Loucy (cell line): ENCODE measurements around the gene HEPACAM.

ENCODE experiments used
- H2AFZ ChIP-seq: fragments of 200-600 bp; sonication (generic); 2 replicates; pipeline ENCODE4 v1.6.0; 2016; ENCODE audit warnings: antibody characterized with exemption, mild to moderate bottlenecking, low read length, moderate library complexity
- H3F3A ChIP-seq: fragments of 200-600 bp; 2 replicates; pipeline ENCODE4 v1.6.0; 2016; ENCODE audit warnings: antibody characterized with exemption, low read depth, mild to moderate bottlenecking
- H3K27me3 ChIP-seq: fragments of 200-600 bp; sonication (generic); 2 replicates; pipeline ENCODE4 v1.6.1; 2014; ENCODE audit warnings: low read length, mild to moderate bottlenecking; ENCODE audit not compliant: insufficient read depth, poor library complexity, severe bottlenecking
- H3K36me3 ChIP-seq: fragments of 200-600 bp; sonication (generic); 2 replicates; pipeline ENCODE4 v1.6.1; 2016; ENCODE audit warnings: low read length; ENCODE audit not compliant: insufficient read depth
- H3K4me1 ChIP-seq: fragments of 200-600 bp; sonication (generic); 2 replicates; pipeline ENCODE4 v1.5.1; 2014; ENCODE audit warnings: low read length, mild to moderate bottlenecking; ENCODE audit not compliant: insufficient read depth, poor library complexity, severe bottlenecking
- H3K4me2 ChIP-seq: fragments of 200-600 bp; sonication (generic); 2 replicates; pipeline ENCODE4 v1.6.0; 2014; ENCODE audit warnings: antibody characterized with exemption, low read length, low read depth, mild to moderate bottlenecking; ENCODE audit not compliant: poor library complexity, severe bottlenecking
- H3K4me3 ChIP-seq: fragments of 200-600 bp; sonication (generic); 2 replicates; pipeline ENCODE4 v1.5.1; 2014; ENCODE audit warnings: low read length, mild to moderate bottlenecking, mixed read lengths; ENCODE audit not compliant: poor library complexity, severe bottlenecking
- H3K79me2 ChIP-seq: fragments of 200-600 bp; sonication (generic); 2 replicates; pipeline ENCODE4 v1.6.1; 2014; ENCODE audit warnings: low read length; ENCODE audit not compliant: insufficient read depth
- H3K9ac ChIP-seq: fragments of 200-600 bp; sonication (generic); 2 replicates; pipeline ENCODE4 v1.6.0; 2014; ENCODE audit warnings: mild to moderate bottlenecking, low read depth, low read length, moderate library complexity; ENCODE audit not compliant: poor library complexity, severe bottlenecking
- H3K9me2 ChIP-seq: fragments of 200-600 bp; sonication (generic); replicated peaks from 2 replicates; pipeline ENCODE4 v1.6.1; 2016; ENCODE audit warnings: low read depth, low read length, mixed read lengths
- H3K9me3 ChIP-seq: fragments of 200-600 bp; sonication (generic); 2 replicates; pipeline ENCODE4 v1.6.1; 2014; ENCODE audit warnings: mild to moderate bottlenecking, antibody characterized with exemption, low read length, low read depth; ENCODE audit not compliant: insufficient read depth
- H4K20me1 ChIP-seq: fragments of 200-600 bp; sonication (generic); 2 replicates; pipeline ENCODE4 v1.6.0; 2014; ENCODE audit warnings: antibody characterized with exemption, low read length, mild to moderate bottlenecking; ENCODE audit not compliant: insufficient read depth, poor library complexity, severe bottlenecking
- CTCF ChIP-seq: fragments of 200-600 bp; sonication (generic); conservative IDR thresholded peaks from 2 replicates; pipeline ENCODE4 v1.5.1; 2014; ENCODE audit warnings: mild to moderate bottlenecking, antibody characterized with exemption, low read length
- EZH2phosphoT487 ChIP-seq: fragments of 200-600 bp; IDR thresholded peaks from 2 replicates; pipeline ENCODE4 v1.6.1; 2018; ENCODE audit warnings: antibody characterized with exemption, mild to moderate bottlenecking, moderate library complexity, borderline replicate concordance

The HEPACAM gene

GRCh38 chr11:124935548-124936514 is at the start of gene HEPACAM:
Gene HEPACAM (minus strand): TSS chr11:124936047. CDS start chr11:124936006, 41 bp downstream.
- Histone ChIP-seq H3K4me3 (no peak within 1 kb of the TSS), H2AFZ (no peak within 1 kb of the TSS), H3K9me2 (no peaks in the 10 kb centered on the region), H3K9me3 (no peaks in the 10 kb centered on the region), H4K20me1 (no peaks in the 10 kb centered on the region), H3F3A (no peaks in the 10 kb centered on the region), H3K4me2 (no peak within 1 kb of the TSS), H3K36me3 (no peaks in the 10 kb centered on the region), H3K27me3 (no peaks in the 10 kb centered on the region), H3K4me1 (no peaks in the 10 kb centered on the region), H3K9ac (no peak within 1 kb of the TSS), H3K79me2 (no peaks in the 10 kb centered on the region)
- TF ChIP-seq EZH2phosphoT487 = no peak
- no peak for TF ChIP-seq CTCF

GRCh38 chr11:124984512-124984854 is 48.6 kb upstream of the HEPACAM start:
- Histone ChIP-seq H3K4me1 (no peaks in the 10 kb centered on the region), H3K27me3 (no peaks in the 10 kb centered on the region), H3K4me2 (no peak overlapping the region), H2AFZ (no peak overlapping the region), H3K4me3 (no peak overlapping the region), H3F3A (no peaks in the 10 kb centered on the region), H4K20me1 (no peaks in the 10 kb centered on the region), H3K9me2 (no peaks in the 10 kb centered on the region), H3K9me3 (peaks cover 11% of the 10 kb centered on the region; the same call in 1 of the 2 replicates), H3K36me3 (peaks cover 82% of the 10 kb centered on the region; the same call in 1 of the 2 replicates), H3K79me2 (no peaks in the 10 kb centered on the region), H3K9ac (no peak overlapping the region)
- TF ChIP-seq CTCF = no peak
- TF ChIP-seq EZH2phosphoT487 = no peak

GRCh38 chr11:124983674-124984511 is 48.0 kb upstream of the HEPACAM start:
- Histone ChIP-seq H3K4me2 (no peak overlapping the region), H3K79me2 (no peaks in the 10 kb centered on the region; the same call in 1 of the 2 replicates), H2AFZ (no peak overlapping the region), H3F3A (no peaks in the 10 kb centered on the region), H3K9me2 (no peaks in the 10 kb centered on the region), H3K4me3 (no peak overlapping the region), H4K20me1 (no peaks in the 10 kb centered on the region), H3K27me3 (no peaks in the 10 kb centered on the region), H3K9ac (no peak overlapping the region), H3K9me3 (peaks cover 11% of the 10 kb centered on the region; the same call in 1 of the 2 replicates), H3K36me3 (peaks cover 82% of the 10 kb centered on the region; the same call in 1 of the 2 replicates), H3K4me1 (no peaks in the 10 kb centered on the region)
- no peak for TF ChIP-seq EZH2phosphoT487
- TF ChIP-seq CTCF = no peak
